HG03060 (cell line): ENCODE results near the gene CAB39L.

Source experiments
- ATAC-seq: cut with Tn5 transposase; IDR thresholded peaks from one replicate; pipeline ENCODE4 v1.9.1; 2021; ENCODE audit warnings: low read depth, moderate number of reproducible peaks; ENCODE audit not compliant: unreplicated experiment

Gene CAB39L

DNA sequence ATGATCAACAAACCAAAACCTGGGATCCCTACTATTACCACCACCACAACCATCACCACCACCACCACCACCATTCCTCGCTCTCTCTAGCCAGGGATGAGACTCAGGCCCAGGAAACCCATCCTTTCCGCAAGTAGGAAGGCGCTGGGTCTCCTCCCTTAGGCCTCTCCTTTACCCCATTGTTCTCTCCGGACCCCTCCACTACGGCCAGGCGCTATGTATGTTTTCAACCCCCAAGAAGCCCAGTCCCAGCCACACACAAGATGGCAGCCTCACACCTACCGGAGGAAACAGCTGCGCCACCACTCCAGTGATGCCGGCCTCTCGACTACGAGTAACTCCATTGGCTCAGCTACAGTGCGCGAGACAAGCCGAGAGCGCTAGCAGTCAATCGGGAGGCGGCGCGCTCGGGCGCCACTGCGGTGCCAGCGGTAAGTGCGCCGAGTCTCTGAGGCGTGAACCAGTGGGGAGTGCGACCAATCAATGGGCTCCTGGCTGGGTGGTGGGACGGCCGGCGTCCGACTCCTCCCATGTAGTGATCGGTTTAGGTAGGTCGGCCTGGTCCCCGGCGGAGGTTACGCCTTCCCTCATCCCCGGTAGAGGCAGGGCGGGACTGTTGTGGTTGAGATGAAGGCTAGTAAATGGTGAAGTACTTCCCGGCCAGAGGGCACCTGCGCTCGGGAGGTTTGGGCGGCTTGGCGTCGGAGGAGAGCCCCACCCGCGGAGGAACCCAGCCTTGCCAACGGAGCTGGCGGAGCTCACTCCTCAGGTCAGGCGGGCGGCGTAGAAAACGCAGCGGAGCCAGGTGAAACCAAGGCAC, at the start of gene CAB39L, which contains the start of gene SETDB2:
CAB39L (minus strand) TSS at position 361 of the 820 bp plus-strand sequence. CDS start 61,154 bp downstream, outside the sequence.
SETDB2 (plus strand) TSS at position 571 of the 820 bp plus-strand sequence. CDS start 7,620 bp downstream, outside the sequence.
- peak; percentile 88 for ATAC-seq

DNA sequence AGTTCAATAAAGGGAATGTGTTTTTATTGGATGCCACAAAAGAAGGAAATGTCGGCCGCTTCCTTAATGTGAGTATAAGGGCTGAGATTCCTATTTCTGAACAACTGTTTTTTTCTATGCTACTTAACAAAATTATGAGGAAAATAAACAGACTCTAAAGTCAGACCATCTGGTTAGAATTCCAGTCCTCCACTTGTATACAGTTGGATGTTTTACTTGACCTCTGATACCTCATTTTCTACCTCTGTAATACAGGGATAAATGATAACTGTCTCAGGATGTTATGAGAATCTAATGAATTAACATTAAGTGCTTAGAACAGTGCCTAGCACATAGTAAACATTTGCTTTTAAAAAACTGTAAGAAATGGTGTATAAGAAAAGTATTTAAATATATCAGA, 44.7 kb upstream of the CAB39L start:
- ATAC-seq: no peak

DNA sequence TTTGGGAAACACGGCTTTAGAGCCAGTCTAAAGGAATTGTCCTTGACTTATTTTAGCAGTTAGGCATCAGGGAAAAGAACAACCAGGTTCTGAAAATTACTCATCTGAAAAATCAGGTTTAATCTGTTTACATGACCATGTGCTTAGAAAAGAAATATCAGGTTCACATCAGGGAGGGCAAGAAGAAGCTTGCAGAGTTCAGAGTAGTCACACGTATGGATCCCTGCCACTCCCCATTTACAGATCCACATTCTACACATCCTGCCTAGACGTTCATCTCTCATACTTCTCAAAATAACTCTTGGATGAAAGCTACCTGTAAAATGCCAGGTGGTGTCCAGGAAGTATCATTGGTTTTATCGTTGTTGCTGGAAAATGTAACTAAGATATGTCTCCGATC, 37.9 kb upstream of the CAB39L start:
- ATAC-seq: no peak

DNA sequence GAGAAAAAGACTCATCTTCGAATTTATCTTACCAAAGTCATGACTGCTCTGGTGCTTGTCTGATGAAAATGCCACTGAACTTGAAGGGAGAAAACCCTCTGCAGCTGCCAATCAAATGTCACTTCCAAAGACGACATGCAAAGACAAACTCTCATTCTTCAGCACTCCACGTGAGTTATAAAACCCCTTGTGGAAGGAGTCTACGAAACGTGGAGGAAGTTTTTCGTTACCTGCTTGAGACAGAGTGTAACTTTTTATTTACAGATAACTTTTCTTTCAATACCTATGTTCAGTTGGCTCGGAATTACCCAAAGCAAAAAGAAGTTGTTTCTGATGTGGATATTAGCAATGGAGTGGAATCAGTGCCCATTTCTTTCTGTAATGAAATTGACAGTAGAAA, 32.7 kb upstream of the CAB39L start:
- no peak for ATAC-seq

- ATAC-seq: no peak
These were observed 28.3 kb upstream of the CAB39L start for GRCh38 chr13:49472186-49472585.

- no peak for ATAC-seq
These were observed 22.5 kb upstream of the CAB39L start for GRCh38 chr13:49466292-49466838.

GRCh38 chr13:49464621-49465325, 20.9 kb upstream of the CAB39L start:
- no peak for ATAC-seq

- ATAC-seq: no peak
These were observed 20.2 kb upstream of the CAB39L start for GRCh38 chr13:49464085-49464484.

DNA sequence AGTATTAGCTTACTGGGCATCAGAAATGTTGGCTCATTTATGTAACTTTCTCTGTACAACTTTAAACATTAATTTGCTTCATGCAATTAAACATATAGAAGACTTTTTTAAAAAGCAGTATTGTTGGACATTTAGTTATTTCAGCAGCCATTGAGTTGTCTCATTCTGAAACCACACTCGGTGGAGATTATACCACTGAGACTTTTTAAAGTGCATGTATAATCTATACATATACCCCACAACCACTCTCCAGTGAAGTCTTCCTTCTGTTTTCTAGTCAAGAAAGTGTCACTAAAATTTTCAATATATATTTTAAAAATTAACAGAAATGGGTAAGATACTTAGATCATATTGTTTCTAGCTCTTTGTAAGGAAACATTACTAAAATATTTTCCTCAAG, 15.7 kb upstream of the CAB39L start:
- no peak for ATAC-seq

DNA sequence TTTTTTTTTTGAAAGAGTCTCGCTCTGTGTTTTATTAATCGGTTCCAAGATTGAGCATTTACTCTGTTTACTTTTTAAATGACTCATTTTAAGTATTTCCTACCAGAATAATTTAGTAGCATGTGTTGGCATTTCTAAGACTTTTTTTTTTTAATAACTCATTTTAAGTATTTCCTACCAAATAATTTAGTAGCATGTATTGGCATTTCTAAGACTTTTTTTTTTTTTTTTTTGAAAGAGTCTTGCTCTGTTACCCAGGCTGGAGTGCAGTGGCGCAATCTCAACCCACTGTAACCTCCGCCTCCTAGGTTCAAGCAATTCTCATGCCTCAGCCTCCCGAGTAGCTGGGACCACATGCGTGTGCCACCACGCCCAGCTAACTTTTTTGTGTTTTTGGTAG, 13.4 kb upstream of the CAB39L start:
- no peak for ATAC-seq

GRCh38 chr13:49456156-49456555, 12.3 kb upstream of the CAB39L start:
- no peak for ATAC-seq

DNA sequence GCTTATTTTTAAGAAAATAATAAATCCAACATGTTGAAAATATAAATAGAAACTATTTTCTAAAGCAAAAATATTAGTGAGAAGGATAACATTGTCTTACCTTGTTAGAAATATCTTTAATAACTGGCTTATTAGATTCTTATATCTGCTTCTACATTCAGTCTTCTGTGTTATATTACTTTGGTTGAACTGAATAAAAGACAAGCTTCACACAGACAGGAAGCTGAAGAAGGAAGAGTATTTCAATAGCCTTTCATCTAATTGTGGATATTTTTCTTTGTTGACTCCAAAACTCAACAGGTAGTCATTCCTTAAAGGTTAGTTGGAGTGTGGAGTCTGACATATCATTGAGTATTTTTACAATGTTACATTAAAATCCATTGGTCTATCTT, 11.1 kb upstream of the CAB39L start:
- ATAC-seq: peak; percentile 20

DNA sequence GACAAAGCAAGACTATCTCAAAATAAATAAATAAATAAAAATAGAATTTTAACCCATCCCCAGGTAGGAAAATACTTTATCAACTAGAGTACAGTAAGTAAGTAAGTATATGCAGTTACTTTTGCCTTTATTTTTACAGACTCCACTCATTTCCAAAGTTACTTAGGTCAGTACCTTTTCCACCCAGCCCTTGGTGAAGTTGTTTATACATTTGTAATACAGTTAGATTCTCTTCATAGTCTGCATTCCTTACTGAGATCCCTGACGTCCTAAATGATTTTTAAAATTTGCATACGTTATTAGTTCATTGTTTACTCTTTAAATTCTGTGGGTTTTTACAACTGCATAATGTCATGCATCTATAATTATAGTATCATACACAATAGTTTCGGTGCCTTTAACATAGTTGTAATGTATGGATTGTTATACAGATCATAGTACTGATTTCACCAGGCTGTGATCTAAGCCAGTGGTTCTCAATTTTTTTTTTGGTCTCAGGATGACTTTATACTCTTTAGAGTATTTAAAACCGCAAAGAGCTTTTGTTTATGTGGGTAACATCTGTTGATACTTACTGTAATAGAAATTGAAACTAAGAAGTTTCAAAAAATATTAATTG, 10.6 kb upstream of the CAB39L start:
- peak; percentile 95 for ATAC-seq

GRCh38 chr13:49453465-49453864, 9.6 kb upstream of the CAB39L start:
- no peak for ATAC-seq

DNA sequence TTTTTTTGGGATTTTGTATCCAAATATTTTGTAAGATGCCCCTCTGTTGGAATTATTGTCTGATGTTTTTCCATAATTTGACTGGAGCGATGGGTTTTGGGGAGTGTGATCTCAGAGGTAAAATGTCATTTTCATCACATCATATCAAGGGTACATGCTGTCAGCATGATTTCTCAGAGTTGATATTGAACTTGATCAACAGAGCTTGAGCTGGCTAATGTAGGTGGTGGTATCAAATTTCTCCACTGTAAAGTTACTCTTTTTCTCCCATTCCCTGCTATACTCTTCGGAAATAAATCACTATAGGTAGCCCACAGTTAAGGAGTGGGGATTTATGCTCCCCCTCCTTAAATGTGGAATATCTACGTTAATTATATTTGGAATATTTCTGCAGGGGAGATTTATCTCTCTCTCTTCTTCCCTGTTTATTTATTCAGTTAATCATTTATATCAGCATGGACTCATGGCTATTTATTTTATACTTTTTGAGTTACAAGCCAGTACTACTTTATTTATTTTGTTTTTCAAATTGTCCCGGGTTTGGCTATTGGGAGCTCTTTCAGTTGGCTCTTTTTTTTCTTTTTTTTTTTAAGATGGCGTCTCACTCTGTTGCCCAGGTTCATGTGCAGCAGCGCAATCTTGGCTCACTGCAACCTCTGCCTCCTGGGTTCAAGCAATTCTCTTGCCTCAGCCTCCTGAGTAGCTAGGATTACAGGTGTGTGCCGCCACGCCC, 9.0 kb upstream of the CAB39L start:
- no peak for ATAC-seq

- ATAC-seq: no peak
These were observed 6.4 kb upstream of the CAB39L start for GRCh38 chr13:49450105-49450819.

GRCh38 chr13:49448753-49449152, 4.9 kb upstream of the CAB39L start:
- ATAC-seq: no peak

GRCh38 chr13:49446473-49446872, 2.6 kb upstream of the CAB39L start:
- no peak for ATAC-seq

DNA sequence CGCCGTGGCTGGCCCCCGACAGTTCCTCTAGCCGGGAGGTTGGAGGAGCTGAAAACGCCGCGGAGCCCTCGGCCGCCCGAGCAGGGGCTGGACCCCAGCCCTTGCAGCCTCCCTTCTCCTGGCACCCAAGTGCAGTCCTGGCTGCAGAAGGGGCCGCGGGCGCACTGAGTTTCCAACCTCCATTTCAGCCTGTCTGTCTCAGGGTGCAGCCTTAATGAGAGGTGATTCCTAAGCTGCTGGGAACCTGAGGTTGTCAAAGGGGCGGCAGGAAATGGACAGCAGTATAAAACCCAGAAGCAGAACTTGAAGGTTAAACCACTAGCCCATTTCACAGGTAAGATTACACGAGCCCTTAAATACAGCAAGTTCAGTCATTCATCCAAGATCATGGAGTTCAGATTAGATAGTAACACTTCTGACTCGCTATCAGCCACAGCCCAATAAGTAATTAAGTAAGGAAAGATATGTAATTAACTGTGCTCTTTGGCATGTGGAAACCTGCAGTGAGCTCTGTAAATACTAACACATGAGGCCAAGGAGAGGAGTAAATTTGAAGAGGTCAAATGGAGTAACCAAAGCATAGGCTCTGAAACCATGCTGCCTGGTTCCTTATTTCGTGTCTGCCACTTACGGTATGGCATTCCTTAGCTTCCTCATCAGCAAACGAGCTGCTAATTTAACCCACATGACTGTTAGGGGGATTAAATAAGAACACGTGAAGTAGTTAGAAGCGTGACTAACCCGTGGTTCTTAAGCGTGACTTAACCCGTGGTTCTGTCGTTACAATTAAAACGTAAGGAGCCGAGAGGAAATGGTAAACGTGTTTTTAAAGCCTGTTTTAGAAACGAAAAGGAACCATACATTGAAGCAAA, 896 bp upstream of the CAB39L start:
- ATAC-seq: peak; percentile 0
